ENCODE measurements around the gene SYNE1.
"Not testable (repeated sequence)": the region's sequence is repeated elsewhere in the genome, so short reads cannot be mapped to it uniquely, and the experiment has no call there.

SYNE1 gene

DNA sequence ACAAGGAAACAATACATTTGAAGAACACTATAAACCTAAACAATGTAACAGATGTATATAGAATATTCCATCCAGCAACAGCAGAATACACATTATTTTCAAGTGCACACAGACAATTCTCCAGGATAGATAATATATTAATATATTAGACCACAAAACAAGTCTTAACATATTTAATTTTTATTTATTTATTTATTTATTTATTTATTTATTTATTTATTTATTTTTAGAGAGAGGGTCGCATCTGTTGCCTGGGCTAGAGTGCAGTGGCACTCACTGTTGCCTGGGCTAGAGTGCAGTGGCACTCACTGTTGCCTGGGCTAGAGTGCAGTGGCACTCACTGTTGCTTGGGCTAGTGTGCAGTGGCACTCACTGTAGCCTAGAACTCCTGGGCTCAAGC lies 78.4 kb downstream of the SYNE1 start:
- DNase-seq: not testable (repeated sequence)

DNA sequence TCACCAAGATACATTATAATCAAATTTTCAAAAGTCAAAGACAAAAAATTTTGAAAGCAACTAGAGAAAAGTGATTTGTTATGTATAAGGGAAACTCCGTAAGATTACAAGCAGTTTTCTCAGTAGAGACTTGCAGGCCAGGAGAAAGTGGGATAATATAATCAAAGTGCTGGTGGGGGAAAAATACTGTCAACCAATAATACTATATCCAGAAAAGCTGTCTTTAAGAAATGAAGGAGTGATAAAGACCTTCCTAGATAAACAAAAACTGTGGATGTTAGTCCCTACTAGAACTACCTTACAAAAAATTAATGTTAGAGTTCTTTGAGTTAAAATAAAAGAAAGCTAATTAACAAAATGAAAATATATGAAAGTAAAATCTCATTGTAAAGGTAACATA lies 79.7 kb downstream of the SYNE1 start:
- DNase-seq: no peak

GRCh38 chr6:152554851-152555250 lies 82.3 kb downstream of the SYNE1 start:
- DNase-seq: no peak

GRCh38 chr6:152552616-152553209 lies 84.4 kb downstream of the SYNE1 start:
- DNase-seq: peak; percentile 1 to 5

DNA sequence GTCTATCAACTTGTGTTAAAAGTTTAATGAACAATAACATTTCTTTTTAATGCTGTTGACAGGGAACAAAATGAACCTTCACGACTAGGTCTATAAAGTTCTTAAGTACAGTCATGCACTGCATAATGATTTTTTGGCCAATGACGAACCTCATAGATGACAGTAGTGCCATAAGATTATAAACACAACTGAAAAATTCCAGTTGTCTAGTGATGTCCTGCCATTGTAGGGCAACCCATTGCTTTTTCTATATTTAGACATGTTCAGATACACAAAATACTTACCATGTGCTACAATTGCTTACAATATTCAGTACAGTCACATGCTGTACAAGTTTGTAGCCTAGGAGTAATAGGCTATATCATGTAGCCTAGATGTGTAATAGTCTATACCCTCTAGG lies 93.6 kb downstream of the SYNE1 start:
- DNase-seq: no peak

- no peak for DNase-seq
These were observed 96.8 kb downstream of the SYNE1 start for GRCh38 chr6:152540381-152540780.

- no peak for DNase-seq
These were observed 102.6 kb downstream of the SYNE1 start for GRCh38 chr6:152534541-152534940.

DNA sequence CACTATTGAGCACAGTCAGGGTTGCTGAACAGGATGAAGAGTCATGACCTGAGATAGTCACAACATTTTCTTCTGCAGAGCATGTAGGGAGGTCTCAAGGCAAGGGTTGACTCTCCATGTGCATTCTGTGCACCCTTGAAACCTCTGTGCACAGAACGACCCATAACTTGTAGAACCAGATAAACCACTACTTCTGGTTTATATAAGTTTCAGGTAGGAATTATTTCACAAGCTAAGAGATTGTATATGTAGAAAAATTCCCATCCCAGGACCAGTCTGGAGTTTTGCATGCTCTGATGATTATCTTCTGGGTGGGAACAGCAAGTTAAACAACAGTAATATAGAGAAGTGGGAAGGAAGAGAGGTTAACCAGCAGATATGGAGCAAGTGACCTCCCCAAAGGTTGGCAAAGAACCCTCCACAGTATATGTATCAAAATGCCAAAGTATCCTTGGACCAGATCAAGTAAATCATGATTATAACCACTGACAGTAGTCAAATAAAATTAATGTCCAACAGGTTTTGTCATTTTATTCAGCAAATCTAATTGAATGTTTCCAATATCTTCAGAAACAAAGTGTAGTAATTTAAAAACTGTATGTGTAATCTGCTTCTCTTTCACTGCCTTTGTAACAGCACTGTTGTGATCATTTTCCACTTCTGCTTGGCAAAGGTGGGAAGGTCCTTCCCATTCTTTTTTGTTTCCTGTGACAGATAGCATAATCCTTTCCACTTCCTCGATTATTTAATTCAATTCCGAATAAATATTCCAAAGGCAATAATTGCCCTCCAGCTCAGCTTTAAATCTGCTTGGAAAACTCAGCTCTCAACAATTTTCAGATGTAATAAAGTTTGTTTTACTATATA lies 104.4 kb downstream of the SYNE1 start:
- no peak for DNase-seq

DNA sequence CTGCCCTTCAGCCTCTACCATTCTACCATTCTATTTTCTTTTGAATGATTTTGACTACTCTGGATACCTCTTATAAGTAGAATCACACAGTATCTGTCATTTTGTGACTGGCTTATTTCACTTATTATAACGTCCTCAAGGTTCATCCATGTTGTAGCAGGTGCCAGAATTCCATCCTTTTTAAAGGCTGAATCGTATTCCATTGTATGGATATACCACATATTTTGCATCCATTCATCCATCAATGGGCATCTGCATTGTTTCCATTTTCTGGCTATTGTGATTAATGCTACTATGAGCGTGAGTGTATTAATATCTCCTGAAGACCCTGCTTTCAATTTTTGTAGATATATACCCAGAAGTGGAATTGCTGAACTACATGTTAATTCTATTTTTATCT lies 105.5 kb downstream of the SYNE1 start:
- DNase-seq: no peak

GRCh38 chr6:152529369-152529768 lies 107.8 kb downstream of the SYNE1 start:
- DNase-seq: no peak

DNA sequence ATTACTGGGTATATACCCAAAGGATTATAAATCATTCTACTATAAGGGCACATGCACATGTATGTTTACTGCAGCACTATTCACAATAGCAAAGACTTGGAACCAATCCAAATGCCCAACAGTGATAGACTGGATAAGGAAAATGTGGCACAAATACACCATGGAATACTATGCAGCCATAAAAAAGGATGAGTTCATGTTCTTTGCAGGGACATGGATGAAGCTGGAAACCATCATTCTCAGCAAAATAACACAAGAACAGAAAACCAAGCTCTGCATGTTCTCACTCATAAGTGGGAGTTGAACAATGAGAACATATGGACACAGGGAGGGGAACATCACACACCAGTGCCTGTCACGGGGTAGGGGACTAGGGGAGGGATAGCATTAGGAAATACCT lies 123.0 kb downstream of the SYNE1 start:
- DNase-seq: not testable (repeated sequence)

DNA sequence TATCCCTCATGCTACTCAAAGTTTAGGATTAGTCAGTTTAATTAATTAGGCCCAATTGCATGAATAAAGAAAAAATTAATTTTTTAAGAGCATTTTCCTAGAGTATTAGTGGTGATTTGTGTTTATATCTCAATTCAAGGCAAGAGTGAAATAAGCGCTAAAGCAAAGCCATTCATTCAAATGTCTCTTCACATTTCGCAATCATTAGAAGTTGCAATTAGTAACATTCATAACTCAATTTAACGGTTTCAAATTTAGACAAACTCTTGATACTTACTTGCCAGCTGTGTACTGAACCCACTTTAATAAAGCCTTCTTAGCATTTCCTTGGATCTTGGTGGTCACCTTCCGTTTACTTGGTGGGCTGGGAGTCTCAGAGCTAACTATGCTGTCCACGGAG lies 127.2 kb downstream of the SYNE1 start:
- no peak for DNase-seq

DNA sequence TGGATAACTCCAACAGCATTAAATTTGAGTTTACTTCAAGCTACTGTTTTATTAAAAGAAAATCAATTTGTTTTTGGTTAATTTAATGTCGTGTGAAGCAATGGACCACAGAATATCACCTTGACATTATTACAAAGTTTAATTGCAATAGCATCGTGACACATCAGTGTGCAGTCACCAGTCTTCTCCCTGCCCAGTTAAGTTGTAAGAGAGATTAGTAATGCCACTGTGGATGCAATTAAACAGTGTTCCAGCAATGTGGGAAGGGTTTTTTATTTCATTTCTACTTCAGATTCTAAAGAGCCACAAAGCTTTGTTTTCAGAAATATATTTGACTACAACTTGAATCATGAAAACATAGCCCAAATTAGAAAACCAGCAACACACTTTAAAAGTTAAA lies 128.7 kb downstream of the SYNE1 start:
- DNase-seq: no peak

- no peak for DNase-seq
These were observed 133.6 kb downstream of the SYNE1 start for GRCh38 chr6:152503546-152503945.

GRCh38 chr6:152502421-152503188 lies 134.6 kb downstream of the SYNE1 start:
- DNase-seq: no peak

DNA sequence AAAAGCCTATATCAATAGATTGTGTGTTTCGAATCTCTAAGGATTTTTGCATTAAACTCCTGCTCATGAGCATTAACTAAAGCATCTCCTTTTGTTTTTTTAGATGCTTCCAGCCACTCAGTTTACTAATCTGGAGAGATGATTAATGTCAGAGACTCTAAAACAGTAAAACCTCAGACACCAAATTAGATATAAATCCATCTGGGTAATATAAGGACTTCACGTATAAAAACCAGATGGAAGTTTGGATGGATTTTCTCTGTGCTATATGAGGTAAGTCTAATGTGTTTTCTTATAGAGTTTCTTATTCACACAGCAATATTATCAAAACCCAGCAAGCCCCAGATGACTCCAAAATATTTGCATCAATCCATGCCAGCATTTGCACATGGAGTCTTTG lies 137.2 kb downstream of the SYNE1 start:
- no peak for DNase-seq

GRCh38 chr6:152496731-152497130 lies 140.4 kb downstream of the SYNE1 start:
- no peak for DNase-seq

DNA sequence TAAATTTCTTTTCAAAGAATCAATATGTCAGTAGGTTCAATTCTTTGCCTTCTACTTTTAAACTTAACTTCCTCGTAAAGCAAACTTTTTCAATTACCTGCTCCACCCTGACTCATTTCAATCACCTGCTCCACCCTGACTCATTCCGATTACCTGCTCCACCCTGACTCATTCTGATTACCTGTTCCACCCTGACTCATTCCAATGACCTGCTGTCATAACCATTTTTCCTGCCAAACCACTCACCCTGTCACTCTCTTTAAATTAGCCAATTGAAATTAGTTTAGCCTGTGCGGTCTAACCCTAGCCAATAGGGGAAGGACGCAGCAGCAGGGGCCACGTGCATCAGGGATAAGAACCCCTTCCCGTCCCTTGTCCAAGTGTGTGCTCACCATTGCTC lies 141.7 kb downstream of the SYNE1 start:
- not testable (repeated sequence) for DNase-seq

GRCh38 chr6:152492281-152492680 lies 144.9 kb downstream of the SYNE1 start:
- DNase-seq: not testable (repeated sequence)

DNA sequence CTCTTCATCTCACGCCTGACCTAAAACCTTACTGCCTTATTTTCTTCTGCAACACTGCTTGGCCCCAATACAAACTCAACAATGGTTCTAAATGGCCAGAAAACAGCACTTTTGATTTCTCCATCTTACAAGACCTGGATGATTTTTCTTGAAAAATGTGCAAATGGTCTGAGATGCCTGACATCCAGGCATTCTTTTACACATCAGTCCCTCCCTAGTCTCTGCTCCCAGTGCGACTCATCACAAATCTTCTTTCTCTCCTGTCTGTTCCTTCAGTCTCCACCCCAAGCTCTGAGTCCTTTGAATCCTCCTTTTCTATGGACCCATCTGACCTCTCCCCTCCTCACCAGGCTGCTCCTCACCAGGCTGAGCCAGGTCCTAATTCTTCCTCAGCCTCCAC lies 145.7 kb downstream of the SYNE1 start:
- DNase-seq: not testable (repeated sequence)

- DNase-seq: not testable (repeated sequence)
These were observed 146.2 kb downstream of the SYNE1 start for GRCh38 chr6:152490971-152491378.

GRCh38 chr6:152484806-152485205 lies 152.4 kb downstream of the SYNE1 start:
- DNase-seq: no peak

GRCh38 chr6:152482289-152482688 lies 154.9 kb downstream of the SYNE1 start:
- DNase-seq: no peak

Data from stimulated activated CD4-positive, alpha-beta T cell treated with anti-CD3 and anti-CD28 coated beads, Interleukin-2, amount 100 ng/mL, for 48 hours (primary cell).